Measurements from ENCODE around the gene PHF10. TPM values are rescaled to one million over a fixed set of nuclear protein-coding genes. Genes with fewer than 3 reads are reported as not detected.
"Not testable (repeated sequence)": the region's sequence is repeated elsewhere in the genome, so short reads cannot be mapped to it uniquely, and the experiment has no call there.

PHF10 gene
- 8.5 and 10.7 TPM in 2 replicates for total RNA-seq (2014; rRNA removed; shearing (Covaris generic))
- 5.9 and 6.5 TPM in 2 replicates for polyA plus RNA-seq (2016; fragmentation: Nextera tagmentation; extraction: Ambion mirVana)

- peaks cover 28% of the 10 kb centered on the region for H3K79me2 ChIP-seq (ENCODE audit: insufficient read depth)
- peak within 1 kb of the TSS; percentile 96 for H3K4me3 ChIP-seq
- in situ Hi-C loops (cut with MboI): no loop called here
- H3K9me3 ChIP-seq (ENCODE audit: low read depth): no peaks in the 10 kb centered on the region
- WGBS, 2 experiments (ENCODE audit: low coverage in 1 of 2, low lambda C conversion rate in 2 of 2, missing lambda C conversion rate in 2 of 2): 2 to 3% methylated on average over 45 to 58 of the region's 89 CpGs
- peak; percentile 58 for DNase-seq
- no peaks in the 10 kb centered on the region for H3K9me2 ChIP-seq (ENCODE audit: insufficient read depth)
- no peaks in the 10 kb centered on the region for H4K20me1 ChIP-seq (ENCODE audit: insufficient read depth)
- no peaks in the 10 kb centered on the region for H3K27me3 ChIP-seq (replicated peaks; ENCODE audit: insufficient read depth)
- peaks cover 34% of the 10 kb centered on the region for H3F3A ChIP-seq (ENCODE audit: insufficient read depth)
- peak within 1 kb of the TSS; percentile 70 for H3K27ac ChIP-seq
- H3K4me2 ChIP-seq (ENCODE audit: unreplicated experiment): peak within 1 kb of the TSS; percentile 89
- no peaks in the 10 kb centered on the region for H3K36me3 ChIP-seq (ENCODE audit: low read depth)
- TF ChIP-seq EZH2phosphoT487 (IDR thresholded peaks at IDR 0.05; ENCODE audit: insufficient read depth, low read depth) (no peak), EZH2 (IDR thresholded peaks at IDR 0.05; ENCODE audit: insufficient read depth, poor library complexity, severe bottlenecking) (no peak)
- H3K4me1 ChIP-seq (ENCODE audit: insufficient read depth): peaks cover 14% of the 10 kb centered on the region
- H3K9ac ChIP-seq: peak within 1 kb of the TSS; percentile 78
- H2AFZ ChIP-seq: peak within 1 kb of the TSS; percentile 95
These were observed at the start of gene PHF10 for GRCh38 chr6:169724494-169725124. Gene PHF10, minus strand, starts transcription at chr6:169724500. Its CDS starts 569 bp downstream, at chr6:169723931.

- Histone ChIP-seq H3K79me2 (ENCODE audit: insufficient read depth) (no peaks in the 10 kb centered on the region), H4K20me1 (ENCODE audit: insufficient read depth) (no peaks in the 10 kb centered on the region), H3F3A (ENCODE audit: insufficient read depth) (no peaks in the 10 kb centered on the region), H3K9ac (no peak overlapping the region), H3K27ac (no peak overlapping the region), H3K9me2 (ENCODE audit: insufficient read depth) (no peaks in the 10 kb centered on the region), H2AFZ (no peak overlapping the region), H3K4me1 (ENCODE audit: insufficient read depth) (no peaks in the 10 kb centered on the region), H3K9me3 (ENCODE audit: low read depth) (no peaks in the 10 kb centered on the region), H3K4me3 (no peak overlapping the region), H3K36me3 (ENCODE audit: low read depth) (peaks cover 19% of the 10 kb centered on the region), H3K4me2 (ENCODE audit: unreplicated experiment) (no peak overlapping the region), H3K27me3 (replicated peaks; ENCODE audit: insufficient read depth) (no peaks in the 10 kb centered on the region)
- in situ Hi-C loops (cut with MboI): no loop called here
- 97 to 99% methylated on average over 13 of the region's 13 CpGs for WGBS, 2 experiments (ENCODE audit: low coverage in 1 of 2, low lambda C conversion rate in 2 of 2, missing lambda C conversion rate in 2 of 2)
- TF ChIP-seq EZH2phosphoT487 (IDR thresholded peaks at IDR 0.05; ENCODE audit: insufficient read depth, low read depth) (no peak), EZH2 (IDR thresholded peaks at IDR 0.05; ENCODE audit: insufficient read depth, poor library complexity, severe bottlenecking) (no peak)
- no peak for DNase-seq
These were observed 42.8 kb upstream of the PHF10 start for GRCh38 chr6:169766921-169767736.

GRCh38 chr6:169766232-169766631 is 41.9 kb upstream of the PHF10 start:
- Histone ChIP-seq H4K20me1 (ENCODE audit: insufficient read depth) (no peaks in the 10 kb centered on the region), H3K9me3 (ENCODE audit: low read depth) (no peaks in the 10 kb centered on the region), H3K27ac (no peak overlapping the region), H3K4me1 (ENCODE audit: insufficient read depth) (no peaks in the 10 kb centered on the region), H3K4me3 (no peak overlapping the region), H3K27me3 (replicated peaks; ENCODE audit: insufficient read depth) (no peaks in the 10 kb centered on the region), H3F3A (ENCODE audit: insufficient read depth) (no peaks in the 10 kb centered on the region), H3K9me2 (ENCODE audit: insufficient read depth) (no peaks in the 10 kb centered on the region), H3K36me3 (ENCODE audit: low read depth) (peaks cover 19% of the 10 kb centered on the region), H3K79me2 (ENCODE audit: insufficient read depth) (no peaks in the 10 kb centered on the region), H2AFZ (no peak overlapping the region), H3K9ac (no peak overlapping the region), H3K4me2 (ENCODE audit: unreplicated experiment) (no peak overlapping the region)
- WGBS, 2 experiments (ENCODE audit: low coverage in 1 of 2, low lambda C conversion rate in 2 of 2, missing lambda C conversion rate in 2 of 2): 87 to 93% methylated on average over 5 of the region's 5 CpGs
- in situ Hi-C loops (cut with MboI): no loop called here
- TF ChIP-seq EZH2 (IDR thresholded peaks at IDR 0.05; ENCODE audit: insufficient read depth, poor library complexity, severe bottlenecking) (no peak), EZH2phosphoT487 (IDR thresholded peaks at IDR 0.05; ENCODE audit: insufficient read depth, low read depth) (no peak)
- no peak for DNase-seq

- H3K9me3 ChIP-seq (ENCODE audit: low read depth); H3K27me3 ChIP-seq (replicated peaks; ENCODE audit: insufficient read depth); H3K79me2 ChIP-seq (ENCODE audit: insufficient read depth); H4K20me1 ChIP-seq (ENCODE audit: insufficient read depth); H3K27ac ChIP-seq; H3K4me3 ChIP-seq; DNase-seq; H3K4me2 ChIP-seq (ENCODE audit: unreplicated experiment); H2AFZ ChIP-seq; in situ Hi-C loops (cut with MboI); H3K9ac ChIP-seq; H3K4me1 ChIP-seq (ENCODE audit: insufficient read depth); H3F3A ChIP-seq (ENCODE audit: insufficient read depth); H3K9me2 ChIP-seq (ENCODE audit: insufficient read depth): not testable (repeated sequence)
- WGBS, 2 experiments (ENCODE audit: low coverage in 1 of 2, low lambda C conversion rate in 2 of 2, missing lambda C conversion rate in 2 of 2): 92 to 93% methylated on average over 10 of the region's 10 CpGs
- H3K36me3 ChIP-seq (ENCODE audit: low read depth): peaks cover 19% of the 10 kb centered on the region
These were observed 41.5 kb upstream of the PHF10 start for GRCh38 chr6:169765789-169766188.

All from GM23248 (cell line).